ENCODE results near the gene OTUD7B. TPM values are rescaled to one million over a fixed set of nuclear protein-coding genes. Genes with fewer than 3 reads are reported as not detected.

OTUD7B gene
- total RNA-seq, 1 experiment from 2014 or later = 11.5 TPM

DNA sequence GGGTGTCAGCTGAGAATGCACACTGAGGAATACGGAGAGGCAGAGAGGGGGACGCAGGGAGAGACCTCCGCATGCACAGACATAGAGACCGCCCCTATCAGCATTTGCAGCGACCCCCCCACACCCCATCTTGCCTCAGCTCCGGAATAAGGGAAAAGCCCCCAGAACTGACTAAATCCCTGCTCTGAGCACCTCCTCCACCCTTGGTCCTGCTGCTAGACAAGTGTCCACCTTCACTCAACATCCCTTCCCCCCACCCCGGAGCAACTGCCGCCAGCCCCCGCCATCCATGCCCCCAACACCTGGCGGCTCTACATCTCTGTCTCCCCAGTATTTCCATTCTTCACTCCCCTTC lies 93.7 kb downstream of the OTUD7B start:
- DNase-seq (no peak), ATAC-seq (no peak)
- H3K27ac ChIP-seq (ENCODE audit: low read length) = no peak overlapping the region
- POLR2A ChIA-PET (ENCODE audit: unreplicated experiment) = no interaction called here
- intact Hi-C loops (cut with micrococcal nuclease) = no loop called here
- no peak for TF ChIP-seq EZH2phosphoT487 (IDR thresholded peaks at IDR 0.05; ENCODE audit: borderline replicate concordance, low read length)
- TF ChIP-seq, protein P1, sequence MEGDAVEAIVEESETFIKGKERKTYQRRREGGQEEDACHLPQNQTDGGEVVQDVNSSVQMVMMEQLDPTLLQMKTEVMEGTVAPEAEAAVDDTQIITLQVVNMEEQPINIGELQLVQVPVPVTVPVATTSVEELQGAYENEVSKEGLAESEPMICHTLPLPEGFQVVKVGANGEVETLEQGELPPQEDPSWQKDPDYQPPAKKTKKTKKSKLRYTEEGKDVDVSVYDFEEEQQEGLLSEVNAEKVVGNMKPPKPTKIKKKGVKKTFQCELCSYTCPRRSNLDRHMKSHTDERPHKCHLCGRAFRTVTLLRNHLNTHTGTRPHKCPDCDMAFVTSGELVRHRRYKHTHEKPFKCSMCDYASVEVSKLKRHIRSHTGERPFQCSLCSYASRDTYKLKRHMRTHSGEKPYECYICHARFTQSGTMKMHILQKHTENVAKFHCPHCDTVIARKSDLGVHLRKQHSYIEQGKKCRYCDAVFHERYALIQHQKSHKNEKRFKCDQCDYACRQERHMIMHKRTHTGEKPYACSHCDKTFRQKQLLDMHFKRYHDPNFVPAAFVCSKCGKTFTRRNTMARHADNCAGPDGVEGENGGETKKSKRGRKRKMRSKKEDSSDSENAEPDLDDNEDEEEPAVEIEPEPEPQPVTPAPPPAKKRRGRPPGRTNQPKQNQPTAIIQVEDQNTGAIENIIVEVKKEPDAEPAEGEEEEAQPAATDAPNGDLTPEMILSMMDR (conservative IDR thresholded peaks at IDR 0.05; ENCODE audit: low read depth, low read length) = no peak
- no peak for TF ChIP-seq EZH2 (IDR thresholded peaks at IDR 0.05; ENCODE audit: low read length, unreplicated experiment)
- H3K4me1 ChIP-seq (ENCODE audit: insufficient read depth, low read length) = no peaks in the 10 kb centered on the region
- no peak overlapping the region for H2AFZ ChIP-seq (ENCODE audit: low read length)
- peaks cover 3% of the 10 kb centered on the region; the same call in 1 of the 2 replicates for H3K36me3 ChIP-seq (ENCODE audit: low read depth, low read length)
- no TSS peak for BruUV-seq (replicated peaks)
- H3K4me2 ChIP-seq (ENCODE audit: low read length) = no peak overlapping the region
- H3K9me2 ChIP-seq (replicated peaks; ENCODE audit: low read length) = no peaks in the 10 kb centered on the region
- CTCF ChIA-PET = no interaction called here
- peaks cover 5% of the 10 kb centered on the region for H3F3A ChIP-seq (ENCODE audit: low read length, unreplicated experiment)
- H4K20me1 ChIP-seq (ENCODE audit: low read length) = no peaks in the 10 kb centered on the region
- H3K27me3 ChIP-seq (ENCODE audit: low read length) = no peaks in the 10 kb centered on the region
- no peaks in the 10 kb centered on the region for H3K79me2 ChIP-seq (ENCODE audit: low read length)
- no peak overlapping the region for H3K4me3 ChIP-seq (ENCODE audit: low read length)
- H3K9me3 ChIP-seq (ENCODE audit: low read length) = no peaks in the 10 kb centered on the region
- H3K9ac ChIP-seq (ENCODE audit: low read length) = no peak overlapping the region

DNA sequence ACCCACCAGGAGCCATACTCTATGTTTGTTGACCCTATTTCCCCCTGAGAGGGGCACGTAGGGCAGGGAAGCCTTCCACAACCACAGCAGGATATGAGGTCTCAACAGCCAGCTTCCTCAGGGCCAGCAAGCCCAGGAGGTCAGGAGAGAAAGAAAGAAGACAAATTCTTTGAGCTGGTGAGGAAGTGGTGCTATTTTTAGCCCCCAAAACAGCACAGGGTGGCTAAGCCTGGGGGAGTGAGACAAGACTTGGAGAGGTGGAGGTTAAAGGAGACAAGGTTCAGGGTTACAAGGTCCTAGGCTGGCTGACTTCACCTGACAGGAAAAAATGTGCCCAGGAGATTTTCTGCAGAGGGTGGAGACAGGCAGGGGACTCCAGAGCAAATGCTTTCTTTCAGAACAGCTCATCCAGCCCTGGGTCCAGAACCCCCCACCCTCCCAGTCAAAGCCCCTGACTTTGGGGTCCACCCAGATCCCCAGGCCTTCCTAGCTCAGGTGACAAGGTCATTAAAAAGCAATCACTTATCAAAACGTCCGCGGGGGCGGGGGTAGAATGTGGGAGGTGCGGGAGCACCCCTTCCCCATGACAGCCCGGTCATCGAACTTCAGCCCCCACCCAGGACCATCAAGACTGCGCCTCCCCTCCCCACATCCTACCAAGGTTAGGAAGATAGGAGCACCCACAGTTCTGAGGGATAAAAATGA lies 94.2 kb downstream of the OTUD7B start:
- no peaks in the 10 kb centered on the region for H4K20me1 ChIP-seq (ENCODE audit: low read length)
- no TSS peak for BruUV-seq (replicated peaks)
- H3K27ac ChIP-seq (ENCODE audit: low read length) = no peak overlapping the region
- no peak overlapping the region for H3K4me2 ChIP-seq (ENCODE audit: low read length)
- ChIA-PET POLR2A (ENCODE audit: unreplicated experiment) (no interaction called here), CTCF (no interaction called here)
- no peaks in the 10 kb centered on the region for H3K9me2 ChIP-seq (replicated peaks; ENCODE audit: low read length)
- no peak overlapping the region for H3K9ac ChIP-seq (ENCODE audit: low read length)
- no peaks in the 10 kb centered on the region for H3K4me1 ChIP-seq (ENCODE audit: insufficient read depth, low read length)
- no peak overlapping the region for H3K4me3 ChIP-seq (ENCODE audit: low read length)
- no peaks in the 10 kb centered on the region for H3K36me3 ChIP-seq (ENCODE audit: low read depth, low read length)
- no peaks in the 10 kb centered on the region for H3K79me2 ChIP-seq (ENCODE audit: low read length)
- peaks cover 5% of the 10 kb centered on the region for H3F3A ChIP-seq (ENCODE audit: low read length, unreplicated experiment)
- ATAC-seq = no peak
- no peaks in the 10 kb centered on the region for H3K9me3 ChIP-seq (ENCODE audit: low read length)
- no peak for TF ChIP-seq EZH2phosphoT487 (IDR thresholded peaks at IDR 0.05; ENCODE audit: borderline replicate concordance, low read length)
- TF ChIP-seq, protein P1 (conservative IDR thresholded peaks at IDR 0.05; ENCODE audit: low read depth, low read length) = no peak
- TF ChIP-seq EZH2 (IDR thresholded peaks at IDR 0.05; ENCODE audit: low read length, unreplicated experiment) = no peak
- no peak for DNase-seq
- intact Hi-C loops (cut with micrococcal nuclease) = no loop called here
- no peak overlapping the region for H2AFZ ChIP-seq (ENCODE audit: low read length)
- H3K27me3 ChIP-seq (ENCODE audit: low read length) = no peaks in the 10 kb centered on the region

DNA sequence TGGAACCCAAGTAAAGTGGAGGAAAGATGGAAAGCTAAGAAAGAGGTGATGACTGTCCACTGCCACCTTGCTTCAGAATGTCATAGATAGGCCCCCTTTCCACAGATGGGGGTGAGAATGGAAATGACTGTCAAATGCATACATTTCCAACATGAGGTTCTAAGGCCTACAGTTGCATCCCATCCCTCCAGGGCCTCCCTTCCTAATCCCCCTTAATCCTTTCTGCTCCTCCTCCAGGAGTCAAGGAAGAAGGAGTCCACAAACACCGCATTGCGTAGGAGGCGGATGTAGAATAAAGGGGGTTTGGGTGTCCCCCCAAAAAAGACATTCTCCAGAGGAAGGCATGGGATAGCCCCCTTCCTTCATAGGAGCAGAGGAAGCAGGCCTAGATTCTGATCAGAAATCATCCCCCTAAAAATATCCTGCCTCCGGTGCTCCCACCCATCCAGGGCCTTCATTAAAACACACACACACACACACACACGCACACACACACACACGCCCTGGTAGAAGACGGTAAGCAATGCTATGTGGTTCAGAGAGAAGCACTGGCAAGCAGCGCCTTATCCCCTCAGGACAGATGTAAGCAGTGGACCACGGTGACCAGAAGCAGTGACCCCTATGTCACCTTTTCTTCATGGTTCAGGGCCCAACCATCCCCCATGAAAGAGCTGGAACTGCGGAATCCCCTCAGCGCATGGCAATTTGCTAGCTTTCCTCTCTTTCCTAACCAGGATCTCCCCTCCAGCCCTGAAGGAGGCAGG lies 94.9 kb downstream of the OTUD7B start:
- Histone ChIP-seq H3K4me3 (ENCODE audit: low read length) (no peak overlapping the region), H3K27me3 (ENCODE audit: low read length) (no peaks in the 10 kb centered on the region), H3K9ac (ENCODE audit: low read length) (no peak overlapping the region), H3K4me2 (ENCODE audit: low read length) (no peak overlapping the region), H3K4me1 (ENCODE audit: insufficient read depth, low read length) (no peaks in the 10 kb centered on the region), H3K36me3 (ENCODE audit: low read depth, low read length) (no peaks in the 10 kb centered on the region), H3K9me2 (replicated peaks; ENCODE audit: low read length) (no peaks in the 10 kb centered on the region), H3K27ac (ENCODE audit: low read length) (no peak overlapping the region), H3F3A (ENCODE audit: low read length, unreplicated experiment) (peaks cover 5% of the 10 kb centered on the region), H3K9me3 (ENCODE audit: low read length) (no peaks in the 10 kb centered on the region), H3K79me2 (ENCODE audit: low read length) (no peaks in the 10 kb centered on the region), H4K20me1 (ENCODE audit: low read length) (no peaks in the 10 kb centered on the region), H2AFZ (ENCODE audit: low read length) (no peak overlapping the region)
- DNase-seq (no peak), ATAC-seq (no peak)
- no peak for TF ChIP-seq EZH2phosphoT487 (IDR thresholded peaks at IDR 0.05; ENCODE audit: borderline replicate concordance, low read length)
- TF ChIP-seq, protein P1 (conservative IDR thresholded peaks at IDR 0.05; ENCODE audit: low read depth, low read length) = no peak
- no peak for TF ChIP-seq EZH2 (IDR thresholded peaks at IDR 0.05; ENCODE audit: low read length, unreplicated experiment)
- intact Hi-C loops (cut with micrococcal nuclease) = no loop called here
- ChIA-PET CTCF (no interaction called here), POLR2A (ENCODE audit: unreplicated experiment) (no interaction called here)
- no TSS peak for BruUV-seq (replicated peaks)

Measured in PC-3 (cell line).